GM15510 (cell line): ENCODE data around the gene SPHK2.
A peak's percentile ranks its signal among the peaks of the same experiment; 100 is the strongest.

Experiments used
- POLR2A ChIP-seq: IDR thresholded peaks from 3 replicates; pipeline ENCODE4 v1.6.1; 2011; ENCODE audit warnings: borderline replicate concordance; ENCODE audit not compliant: insufficient read length; ENCODE audit errors: extremely low read depth

SPHK2 gene

DNA sequence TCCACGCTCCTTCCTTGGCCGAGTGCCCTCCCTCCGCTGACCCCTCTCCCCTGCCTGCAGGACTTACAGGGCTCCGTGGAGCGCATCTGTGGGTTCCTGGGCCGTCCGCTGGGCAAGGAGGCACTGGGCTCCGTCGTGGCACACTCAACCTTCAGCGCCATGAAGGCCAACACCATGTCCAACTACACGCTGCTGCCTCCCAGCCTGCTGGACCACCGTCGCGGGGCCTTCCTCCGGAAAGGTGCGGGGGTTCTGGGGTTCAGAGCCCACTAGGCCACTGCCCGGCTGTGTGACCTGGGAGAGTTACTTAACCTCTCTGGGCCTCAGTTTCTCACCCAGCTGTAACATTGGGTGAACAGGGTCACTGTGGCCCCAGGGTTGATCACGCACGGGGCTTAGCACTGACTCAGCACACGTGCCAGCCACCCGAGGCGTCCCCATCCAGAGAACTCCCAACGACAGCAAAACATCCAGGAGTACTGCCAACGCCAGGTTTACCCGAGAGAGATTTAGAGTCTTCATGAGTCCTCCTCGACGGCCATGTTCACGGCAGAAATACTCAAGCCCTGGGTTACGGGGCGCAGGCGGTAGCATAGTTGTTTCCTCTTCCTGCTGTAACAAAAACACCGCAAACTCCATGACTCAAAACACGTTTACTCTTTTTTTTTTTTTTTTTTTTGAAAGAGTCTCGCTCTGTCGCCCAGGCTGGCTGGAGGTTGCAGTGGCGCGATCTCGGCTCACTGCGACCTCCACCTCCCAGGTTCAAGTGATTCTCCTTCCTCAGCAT is 22.4 kb upstream of the SPHK2 start:
- TF ChIP-seq POLR2A = no peak

DNA sequence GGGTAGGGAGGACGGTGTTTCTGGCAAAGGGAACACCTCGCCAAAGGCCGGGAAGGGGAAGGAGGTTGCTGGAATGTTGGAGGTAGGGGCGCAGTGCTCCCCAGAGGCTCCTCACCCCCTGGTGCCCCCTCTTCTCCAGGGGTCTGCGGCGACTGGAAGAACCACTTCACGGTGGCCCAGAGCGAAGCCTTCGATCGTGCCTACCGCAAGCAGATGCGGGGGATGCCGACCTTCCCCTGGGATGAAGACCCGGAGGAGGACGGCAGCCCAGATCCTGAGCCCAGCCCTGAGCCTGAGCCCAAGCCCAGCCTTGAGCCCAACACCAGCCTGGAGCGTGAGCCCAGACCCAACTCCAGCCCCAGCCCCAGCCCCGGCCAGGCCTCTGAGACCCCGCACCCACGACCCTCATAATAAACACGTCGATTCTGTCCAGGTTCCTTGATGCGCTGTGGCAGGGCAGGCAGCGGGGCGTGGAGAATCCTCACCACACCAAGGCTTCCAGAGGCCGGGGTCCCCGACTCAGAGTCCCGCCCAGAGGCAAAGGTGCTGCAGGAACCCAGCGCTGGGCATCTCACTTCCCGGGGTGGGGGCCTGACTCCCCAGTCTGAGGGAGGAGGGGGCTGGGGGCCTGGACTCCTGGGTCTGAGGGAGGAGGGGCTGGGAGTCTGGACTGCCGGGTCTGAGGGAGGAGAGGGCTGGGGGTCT is 20.2 kb upstream of the SPHK2 start:
- no peak for TF ChIP-seq POLR2A

DNA sequence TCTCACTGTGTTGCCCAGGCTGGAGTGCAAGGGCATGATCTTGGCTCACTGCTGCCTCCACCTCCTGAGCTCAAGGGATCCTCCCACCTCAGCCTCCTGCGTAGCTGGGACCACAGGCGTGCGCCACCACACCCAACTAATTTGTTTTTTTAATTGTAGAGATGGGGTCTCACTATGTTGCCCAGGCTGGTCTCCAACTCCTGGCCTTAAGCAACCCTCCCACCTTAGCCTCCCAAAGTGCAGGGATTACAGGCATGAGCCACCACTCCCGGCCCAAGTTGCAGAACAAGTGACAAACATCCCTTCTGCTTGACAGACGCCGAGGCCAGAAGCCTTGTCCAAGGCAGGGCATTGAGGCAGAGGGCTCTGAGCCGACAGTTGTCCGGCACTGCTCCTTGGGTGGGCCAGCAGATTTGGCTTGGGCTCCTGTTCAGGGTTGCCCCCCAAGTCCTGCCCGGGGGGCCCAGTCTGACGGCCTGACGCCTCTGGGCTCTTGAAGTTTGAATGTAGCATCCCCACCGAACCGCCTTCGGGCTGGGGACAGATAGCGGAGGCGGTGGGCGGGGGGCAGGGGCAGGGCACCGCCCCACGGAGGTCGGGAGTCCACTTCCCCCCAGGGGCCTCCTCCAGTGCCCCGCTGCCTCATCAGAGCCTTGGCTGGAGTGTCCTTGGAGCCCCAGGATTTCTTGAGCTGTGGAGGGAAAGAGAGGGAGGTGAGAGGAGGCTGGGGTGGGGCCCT is 18.5 kb upstream of the SPHK2 start:
- TF ChIP-seq POLR2A = no peak

DNA sequence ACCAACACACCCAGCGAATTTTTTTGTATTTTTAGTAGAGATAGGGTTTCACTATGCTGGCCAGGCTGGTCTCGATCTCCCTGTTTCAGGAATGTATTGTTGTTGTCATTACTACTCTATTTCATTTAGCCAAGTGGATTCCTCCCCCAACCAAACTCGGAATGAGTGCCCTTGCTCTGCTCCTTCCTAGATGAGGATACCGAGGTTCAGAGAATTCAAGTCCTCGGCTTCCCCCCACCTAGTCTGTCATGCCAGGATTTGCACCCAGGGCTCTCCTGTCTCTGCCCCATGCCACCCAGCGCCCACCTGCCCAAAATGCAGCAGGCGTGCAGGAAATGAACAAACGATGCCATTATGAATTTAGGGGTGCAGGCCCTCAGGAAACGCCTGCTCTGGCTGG is 16.3 kb upstream of the SPHK2 start:
- no peak for TF ChIP-seq POLR2A

DNA sequence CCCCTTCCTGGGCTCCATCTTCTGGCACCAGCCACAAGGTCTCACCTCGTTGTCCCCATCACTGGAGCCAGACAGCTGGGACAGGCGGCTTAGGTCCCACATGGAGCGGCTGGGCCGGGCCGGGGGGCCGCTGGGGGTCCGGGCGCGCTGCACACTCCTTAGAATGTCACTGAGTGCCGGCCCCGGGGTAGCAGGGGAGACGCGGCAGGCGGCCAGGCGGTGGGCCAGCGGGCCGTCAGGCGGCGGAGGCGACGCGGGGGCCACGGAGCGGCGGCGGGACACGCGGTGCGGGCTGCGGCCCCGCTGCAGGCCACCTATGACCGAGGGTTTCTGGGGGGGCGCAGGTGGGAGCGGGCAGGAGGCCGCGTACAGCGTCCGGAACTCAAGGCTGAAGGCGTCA is 15.9 kb upstream of the SPHK2 start:
- no peak for TF ChIP-seq POLR2A

DNA sequence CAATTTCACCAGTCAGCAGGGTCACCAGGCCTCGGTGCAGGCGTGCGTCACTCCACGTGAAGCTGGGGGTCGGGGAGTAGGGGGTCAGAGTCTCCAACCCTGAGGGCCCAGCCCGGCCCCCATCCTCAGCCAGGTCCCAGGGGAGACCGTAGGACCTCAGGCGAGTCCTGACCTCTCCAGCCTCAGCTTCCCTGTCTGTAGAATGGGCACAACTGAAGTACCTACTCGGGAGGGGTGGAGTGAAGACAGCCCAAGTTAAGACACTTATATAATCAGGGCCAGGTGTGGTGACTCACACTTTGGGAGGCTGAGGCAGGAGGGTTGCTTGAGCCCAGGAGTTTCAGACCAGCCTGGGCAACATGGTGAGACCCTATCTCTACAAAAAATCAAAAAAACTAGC is 15.5 kb upstream of the SPHK2 start:
- no peak for TF ChIP-seq POLR2A

DNA sequence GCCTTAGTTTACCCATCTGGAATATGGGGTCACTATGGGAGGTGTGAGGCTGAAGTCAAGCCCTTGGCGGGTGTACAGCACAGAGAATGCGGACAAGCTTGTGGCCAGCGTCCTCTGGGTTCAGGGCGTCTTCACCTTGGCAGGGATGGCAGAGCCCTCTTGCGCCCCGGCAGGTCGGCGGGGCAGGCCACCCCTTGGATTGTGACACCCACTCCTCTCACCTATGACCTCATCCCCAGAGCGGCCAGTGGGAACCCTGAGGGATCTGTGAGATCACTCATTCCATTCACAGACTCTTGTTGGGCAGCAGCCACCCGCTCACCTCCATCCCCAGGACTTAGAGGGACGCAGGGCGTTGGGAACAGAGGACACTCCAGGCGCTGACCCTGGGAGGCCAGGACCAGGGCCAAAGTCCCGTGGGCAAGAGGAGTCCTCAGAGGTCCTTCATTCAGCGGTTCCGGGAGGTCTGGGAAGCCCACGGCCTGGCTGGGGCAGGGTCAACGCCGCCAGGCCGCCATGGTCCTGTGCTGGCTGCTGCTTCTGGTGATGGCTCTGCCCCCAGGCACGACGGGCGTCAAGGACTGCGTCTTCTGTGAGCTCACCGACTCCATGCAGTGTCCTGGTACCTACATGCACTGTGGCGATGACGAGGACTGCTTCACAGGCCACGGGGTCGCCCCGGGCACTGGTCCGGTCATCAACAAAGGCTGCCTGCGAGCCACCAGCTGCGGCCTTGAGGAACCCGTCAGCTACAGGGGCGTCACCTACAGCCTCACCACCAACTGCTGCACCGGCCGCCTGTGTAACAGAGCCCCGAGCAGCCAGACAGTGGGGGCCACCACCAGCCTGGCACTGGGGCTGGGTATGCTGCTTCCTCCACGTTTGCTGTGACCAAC is 12.6 kb upstream of the SPHK2 start, which contains the start of gene SPACA4:
Gene SPACA4 (plus strand): TSS at position 280 of the 896 bp plus-strand sequence. CDS start 237 bp downstream, at position 517.
- no peak for TF ChIP-seq POLR2A

DNA sequence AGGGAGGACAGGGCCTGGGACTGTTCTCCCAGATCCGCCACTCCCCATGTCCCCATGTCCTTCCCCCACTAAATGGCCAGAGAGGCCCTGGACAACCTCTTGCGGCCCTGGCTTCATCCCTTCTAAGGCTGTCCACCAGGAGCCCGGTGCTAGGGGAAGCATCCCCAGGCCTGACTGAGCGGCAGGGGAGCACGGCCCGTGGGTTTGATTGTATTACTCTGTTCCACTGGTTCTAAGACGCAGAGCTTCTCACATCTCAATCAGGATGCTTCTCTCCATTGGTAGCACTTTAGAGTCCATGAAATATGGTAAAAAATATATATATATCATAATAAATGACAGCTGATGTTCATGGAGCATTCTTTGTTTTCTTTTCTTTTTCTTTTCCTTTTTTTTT is 11.9 kb upstream of the SPHK2 start:
- no peak for TF ChIP-seq POLR2A

DNA sequence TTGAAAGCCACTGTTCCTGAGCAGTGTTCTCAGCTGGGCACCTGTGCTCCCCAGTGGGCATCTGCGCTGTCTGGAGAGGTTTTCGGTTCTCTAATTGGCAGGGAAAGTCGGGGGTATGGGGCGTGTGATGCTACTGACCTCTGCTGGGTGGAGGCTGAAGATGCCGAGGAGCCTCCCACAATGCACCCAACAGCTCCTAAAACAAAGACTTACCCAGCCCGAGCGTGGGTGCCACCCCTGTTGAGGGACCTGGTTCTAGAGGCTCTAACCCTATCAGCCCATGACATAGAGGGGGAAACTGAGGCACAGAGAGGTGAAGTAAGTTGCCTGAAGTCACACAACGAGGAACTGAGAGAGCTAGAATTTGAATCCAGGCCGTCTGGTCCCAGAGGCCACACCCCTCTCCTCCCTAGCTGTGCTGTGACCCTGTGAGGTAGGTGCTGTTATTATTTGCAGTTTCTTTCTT is 10.5 kb upstream of the SPHK2 start:
- TF ChIP-seq POLR2A = no peak

DNA sequence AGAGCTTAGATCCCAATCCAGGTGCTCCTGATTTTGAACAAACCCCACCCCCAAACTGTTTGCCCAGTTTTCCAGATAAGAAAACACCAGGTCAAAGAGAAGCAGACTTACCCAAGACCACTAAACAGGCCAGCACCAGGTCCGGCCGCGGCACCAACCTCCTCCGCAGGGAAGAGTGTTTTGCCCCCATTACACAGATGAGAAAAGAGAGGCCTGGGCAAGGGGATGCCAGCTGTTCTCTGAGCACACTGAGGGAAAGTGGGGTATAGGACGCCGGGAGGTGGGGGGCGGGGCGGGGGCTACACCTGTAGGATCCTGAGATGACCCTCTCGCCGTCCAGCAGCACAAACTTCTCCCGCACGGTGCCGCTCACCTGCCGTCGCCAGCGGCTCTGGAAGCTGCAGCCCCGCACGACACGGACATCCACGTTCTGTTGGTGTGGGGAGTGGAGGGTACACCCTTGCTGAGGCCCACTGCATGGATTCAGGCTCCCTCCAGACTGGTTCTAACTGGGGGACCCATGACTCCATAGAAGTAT is 9.7 kb upstream of the SPHK2 start:
- TF ChIP-seq POLR2A = no peak

DNA sequence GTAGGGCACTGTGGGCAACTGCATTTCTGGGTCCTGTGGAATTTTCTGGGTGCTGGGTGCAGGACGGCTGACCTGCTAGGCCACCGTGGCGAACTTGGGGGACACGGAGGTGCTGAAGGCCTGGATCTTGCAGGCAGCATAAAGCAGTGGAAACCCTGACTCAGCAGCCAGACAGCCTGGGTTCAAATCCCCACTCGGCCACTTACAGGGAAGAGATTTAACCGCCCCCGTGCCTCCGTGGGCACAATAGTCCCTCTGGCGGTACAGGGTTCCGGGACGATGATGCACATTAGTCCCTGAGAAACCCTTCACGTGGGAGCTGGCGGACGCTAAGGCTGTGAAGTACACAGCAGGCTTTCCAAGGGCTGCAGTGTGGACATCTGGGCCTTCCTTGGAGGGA is 7.4 kb upstream of the SPHK2 start:
- no peak for TF ChIP-seq POLR2A

DNA sequence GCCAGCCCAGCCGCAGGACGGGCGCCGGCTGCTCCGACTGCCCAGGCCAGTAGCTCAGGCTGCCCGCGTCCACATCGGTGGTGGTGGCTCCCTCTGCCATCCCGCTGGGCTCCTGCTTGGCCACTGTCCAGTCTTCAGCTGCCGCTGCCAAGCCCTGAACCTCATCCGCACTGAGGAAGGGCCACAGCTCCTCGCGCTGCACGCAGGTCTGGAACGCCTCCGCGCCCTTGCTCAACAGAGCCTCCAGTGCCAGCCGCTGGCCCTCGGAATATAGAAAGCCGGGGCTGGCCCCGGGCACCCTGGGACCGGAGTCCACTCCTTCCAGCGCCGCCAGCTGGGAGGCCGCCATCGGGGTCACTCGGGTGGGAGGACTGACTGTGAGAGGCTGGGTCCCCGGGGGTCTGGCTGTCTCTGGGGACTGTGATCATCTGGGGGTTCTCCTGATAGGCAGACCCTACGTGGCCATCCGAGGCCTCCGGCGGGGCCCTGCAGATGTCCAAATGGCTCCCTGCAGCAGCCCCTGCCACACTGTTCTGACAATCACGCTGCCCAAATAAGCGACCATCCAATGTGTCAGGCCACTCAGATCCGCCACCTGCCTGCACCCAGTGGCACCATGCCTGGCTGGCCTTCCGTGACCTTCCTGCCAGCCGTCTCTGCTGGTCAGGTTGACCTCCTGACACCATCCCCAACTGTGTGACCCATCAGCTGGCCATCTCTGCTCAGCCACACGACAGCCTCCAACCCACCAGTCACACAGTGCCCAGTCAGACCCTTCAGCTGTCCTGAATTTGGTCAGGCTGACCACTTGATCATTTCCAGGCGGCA is 6.1 kb upstream of the SPHK2 start:
- no peak for TF ChIP-seq POLR2A

DNA sequence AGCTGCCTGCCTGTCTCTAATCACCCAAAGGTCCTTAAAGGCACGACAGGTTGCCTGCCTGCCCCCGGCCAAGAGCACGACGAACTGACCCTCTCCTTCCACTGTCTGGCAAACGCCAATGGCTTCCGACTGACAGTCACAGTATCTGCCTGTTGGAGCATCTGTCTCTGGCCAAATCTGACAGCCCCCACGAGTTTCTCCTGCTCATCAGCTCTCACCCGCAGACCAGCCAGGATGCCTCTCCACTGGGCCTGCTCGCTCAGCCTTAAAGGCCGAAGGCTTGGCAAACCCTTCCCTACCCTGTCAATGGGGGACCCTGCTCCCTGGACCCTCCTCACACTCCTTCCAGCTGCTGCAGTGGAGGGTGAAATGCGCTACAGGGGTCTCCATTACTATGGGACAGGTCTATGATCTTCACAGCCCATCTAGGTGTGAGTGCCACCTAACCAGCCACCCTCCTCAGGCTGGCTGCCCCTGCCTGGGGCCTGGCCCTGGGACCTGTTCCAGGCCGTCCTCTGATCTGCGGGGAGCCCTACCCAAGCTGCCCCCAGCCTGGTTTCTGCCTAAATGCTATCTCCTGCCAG is 5.4 kb upstream of the SPHK2 start:
- TF ChIP-seq POLR2A = peak; percentile 19
